ENCODE results near the gene FRMPD4. TPM values are rescaled to one million over a fixed set of nuclear protein-coding genes. Genes with fewer than 3 reads are reported as not detected.

FRMPD4 gene
- total RNA-seq, 1 experiment from 2014 or later: 1.4 TPM

GRCh38 chrX:12405306-12405705, 267.0 kb downstream of the FRMPD4 start:
- TF ChIP-seq NR2C2 (CRISPR knock-in tag; IDR thresholded peaks at IDR 0.05) (no peak), JAZF1 (CRISPR knock-in tag; IDR thresholded peaks at IDR 0.05) (no peak), HMGA2 (CRISPR knock-in tag; IDR thresholded peaks at IDR 0.05) (no peak), GRHL2 (CRISPR knock-in tag; IDR thresholded peaks at IDR 0.05; ENCODE audit: insufficient replicate concordance, severe bottlenecking) (no peak), JUN (CRISPR knock-in tag; IDR thresholded peaks at IDR 0.05) (no peak), TP53 (CRISPR knock-in tag; IDR thresholded peaks at IDR 0.05) (no peak), ZNF121 (CRISPR knock-in tag; IDR thresholded peaks at IDR 0.05) (no peak), KAT7 (CRISPR knock-in tag; IDR thresholded peaks at IDR 0.05; ENCODE audit: borderline replicate concordance) (no peak), CREM (CRISPR knock-in tag; IDR thresholded peaks at IDR 0.05) (no peak), TCF7 (CRISPR knock-in tag; IDR thresholded peaks at IDR 0.05; ENCODE audit: low read depth) (no peak), ATF2 (CRISPR knock-in tag; IDR thresholded peaks at IDR 0.05; ENCODE audit: borderline replicate concordance, low read depth) (no peak), ZNF232 (CRISPR knock-in tag; IDR thresholded peaks at IDR 0.05) (no peak), ATF1 (CRISPR knock-in tag; IDR thresholded peaks at IDR 0.05) (no peak), MLX (CRISPR knock-in tag; IDR thresholded peaks at IDR 0.05) (no peak), NFYB (CRISPR knock-in tag; conservative IDR thresholded peaks at IDR 0.05; ENCODE audit: low read depth) (no peak), USF2 (CRISPR knock-in tag; IDR thresholded peaks at IDR 0.05) (no peak)
- TF ChIP-seq, protein P1, sequence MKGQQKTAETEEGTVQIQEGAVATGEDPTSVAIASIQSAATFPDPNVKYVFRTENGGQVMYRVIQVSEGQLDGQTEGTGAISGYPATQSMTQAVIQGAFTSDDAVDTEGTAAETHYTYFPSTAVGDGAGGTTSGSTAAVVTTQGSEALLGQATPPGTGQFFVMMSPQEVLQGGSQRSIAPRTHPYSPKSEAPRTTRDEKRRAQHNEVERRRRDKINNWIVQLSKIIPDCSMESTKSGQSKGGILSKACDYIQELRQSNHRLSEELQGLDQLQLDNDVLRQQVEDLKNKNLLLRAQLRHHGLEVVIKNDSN (CRISPR knock-in tag; IDR thresholded peaks at IDR 0.05): no peak
- H3K4me1 Mint-ChIP-seq: peaks cover 7% of the 10 kb centered on the region; the same call in 1 of the 2 replicates
- no peak overlapping the region for H3K27ac Mint-ChIP-seq
- no peaks in the 10 kb centered on the region for H3K27me3 Mint-ChIP-seq (ENCODE audit: low read depth)
- ChIA-PET POLR2A (no interaction called here), CTCF (no interaction called here)
- H3K4me3 Mint-ChIP-seq: no peak overlapping the region
- ATAC-seq (no peak), DNase-seq (ENCODE audit: low spot score) (no peak)
- H3K9me3 Mint-ChIP-seq: 0 out of 2 replicates have a peak, but pooled peaks cover 4% of the 10 kb centered on the region
- no peaks in the 10 kb centered on the region for H3K36me3 Mint-ChIP-seq

DNA sequence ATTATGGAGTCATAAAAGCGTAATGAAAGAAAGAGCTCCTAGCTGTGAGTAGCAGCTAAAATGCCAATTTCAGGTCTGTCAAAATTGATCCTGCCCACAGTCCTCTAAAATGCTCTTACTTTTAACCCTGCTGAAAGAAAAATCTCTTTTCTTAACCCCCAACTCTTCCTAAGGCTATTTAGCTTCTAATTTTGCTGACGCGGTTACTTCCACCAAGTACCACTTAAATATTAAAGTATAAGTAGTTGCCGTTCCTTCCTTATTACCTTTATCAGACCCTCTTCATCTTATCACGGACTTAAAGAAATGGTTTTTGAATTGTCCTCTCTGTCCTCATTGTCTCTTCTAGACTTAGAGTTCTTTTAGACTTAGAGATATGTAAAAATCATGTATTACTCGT, 272.2 kb downstream of the FRMPD4 start:
- Mint-ChIP-seq H3K4me1 (peaks cover 7% of the 10 kb centered on the region), H3K9me3 (no peaks in the 10 kb centered on the region), H3K27ac (no peak overlapping the region), H3K4me3 (no peak overlapping the region), H3K36me3 (no peaks in the 10 kb centered on the region), H3K27me3 (ENCODE audit: low read depth) (no peaks in the 10 kb centered on the region)
- ChIA-PET POLR2A (no interaction called here), CTCF (no interaction called here)
- DNase-seq (ENCODE audit: low spot score): no peak
- ATAC-seq: no peak
- TF ChIP-seq PREB (CRISPR knock-in tag; IDR thresholded peaks at IDR 0.05; ENCODE audit: borderline replicate concordance) (no peak), ZNF281 (CRISPR knock-in tag; IDR thresholded peaks at IDR 0.05) (no peak), ZNF423 (CRISPR knock-in tag; IDR thresholded peaks at IDR 0.05) (no peak), FOXJ3 (CRISPR knock-in tag; IDR thresholded peaks at IDR 0.05; ENCODE audit: borderline replicate concordance) (no peak), ZNF263 (CRISPR knock-in tag; IDR thresholded peaks at IDR 0.05; ENCODE audit: low read depth) (no peak), JAZF1 (CRISPR knock-in tag; IDR thresholded peaks at IDR 0.05) (no peak), CBFB (CRISPR knock-in tag; IDR thresholded peaks at IDR 0.05; ENCODE audit: low read depth) (no peak), JUN (CRISPR knock-in tag; IDR thresholded peaks at IDR 0.05) (no peak), ATF1 (CRISPR knock-in tag; IDR thresholded peaks at IDR 0.05) (no peak), NR1H2 (CRISPR knock-in tag; IDR thresholded peaks at IDR 0.05) (no peak), ZNF232 (CRISPR knock-in tag; IDR thresholded peaks at IDR 0.05) (no peak)
- TF ChIP-seq, protein P1 (CRISPR knock-in tag; IDR thresholded peaks at IDR 0.05): no peak

All from WTC11 (cell line).